ENCODE measurements around the gene HOXB4. TPM values are rescaled to one million over a fixed set of nuclear protein-coding genes. Genes with fewer than 3 reads are reported as not detected.

Gene HOXB4
- total RNA-seq, 1 experiment from 2014 or later: 27.9 TPM

DNA sequence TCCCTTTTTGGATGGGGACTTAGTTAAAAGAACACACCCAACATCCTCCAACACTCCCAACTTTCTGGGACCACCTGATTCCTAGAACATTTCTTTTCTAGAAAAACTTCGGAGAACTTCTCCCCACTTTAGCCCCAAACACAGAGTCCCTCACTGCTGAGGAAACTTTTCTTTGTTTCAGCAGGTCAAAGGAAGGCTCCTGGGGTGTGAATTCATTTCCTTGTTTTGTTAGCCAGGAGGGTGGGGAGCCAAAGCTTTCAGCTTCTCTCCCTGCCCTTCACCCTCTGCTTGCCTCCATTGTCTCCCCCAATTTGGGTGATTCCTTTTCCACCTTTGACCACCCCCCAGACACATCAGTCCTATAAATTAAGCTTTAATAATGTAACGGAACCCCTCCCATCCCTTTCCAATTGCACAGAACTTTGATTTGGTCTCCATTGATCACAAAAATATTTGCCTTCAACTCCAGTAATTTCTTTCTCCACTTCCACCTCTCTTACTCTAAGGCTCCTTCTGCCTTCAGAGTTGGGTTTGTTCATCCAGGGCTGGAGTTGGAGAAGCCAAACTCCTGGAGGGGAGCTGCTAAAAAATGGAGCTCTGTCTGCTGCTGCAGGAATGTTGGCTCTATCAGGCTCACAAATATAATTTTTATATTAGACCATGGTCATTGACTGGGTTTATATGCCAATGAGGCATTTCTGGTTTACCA is 10.3 kb downstream of the HOXB4 start:
- peak overlapping the region; percentile 16 to 99; a peak in 3 of 4 replicates for H3K4me3 ChIP-seq (ENCODE audit: low read depth in 2 of 2, low read length in 2 of 2)
- ATAC-seq (no peak), DNase-seq (ENCODE audit: low read depth, low spot score) (no peak)
- ChIA-PET POLR2A (interaction anchor here (0.6 to 1.1 kb wide), 3 partner anchors 15 to 27 kb away, joined by 3 to 8 read pairs (median 4); no protein-coding TSS in a partner anchor), CTCF (interaction anchor here (0.6 kb wide), 1 partner anchor 349 kb away, joined by 3 read pairs; no protein-coding TSS in a partner anchor)
- intact Hi-C loops (cut with micrococcal nuclease; ENCODE audit: unreplicated experiment): no loop called here
- H3K4me1 ChIP-seq (ENCODE audit: control insufficient read depth, insufficient read depth, low read length): peaks cover 95% of the 10 kb centered on the region
- peaks cover 7% of the 10 kb centered on the region; the same call in 1 of the 2 replicates for H3K36me3 ChIP-seq (ENCODE audit: control insufficient read depth, insufficient read depth, low read length)
- H3K27ac ChIP-seq (ENCODE audit: low read length): peak overlapping the region; percentile 97
- TSS peak; percentile 6 for BruUV-seq (replicated peaks)
- H3K27me3 ChIP-seq (ENCODE audit: control insufficient read depth, insufficient read depth, low read length): no peaks in the 10 kb centered on the region
- TF ChIP-seq TCF7L2 (IDR thresholded peaks at IDR 0.05; ENCODE audit: low read depth, low read length) (no peak), SIN3A (IDR thresholded peaks at IDR 0.05; ENCODE audit: borderline replicate concordance, insufficient read depth, low read depth, low read length) (no peak), POLR2AphosphoS5 (IDR thresholded peaks at IDR 0.05; ENCODE audit: low read depth, low read length) (no peak; the same call in 1 of the 2 replicates)
- TF ChIP-seq, protein P1, sequence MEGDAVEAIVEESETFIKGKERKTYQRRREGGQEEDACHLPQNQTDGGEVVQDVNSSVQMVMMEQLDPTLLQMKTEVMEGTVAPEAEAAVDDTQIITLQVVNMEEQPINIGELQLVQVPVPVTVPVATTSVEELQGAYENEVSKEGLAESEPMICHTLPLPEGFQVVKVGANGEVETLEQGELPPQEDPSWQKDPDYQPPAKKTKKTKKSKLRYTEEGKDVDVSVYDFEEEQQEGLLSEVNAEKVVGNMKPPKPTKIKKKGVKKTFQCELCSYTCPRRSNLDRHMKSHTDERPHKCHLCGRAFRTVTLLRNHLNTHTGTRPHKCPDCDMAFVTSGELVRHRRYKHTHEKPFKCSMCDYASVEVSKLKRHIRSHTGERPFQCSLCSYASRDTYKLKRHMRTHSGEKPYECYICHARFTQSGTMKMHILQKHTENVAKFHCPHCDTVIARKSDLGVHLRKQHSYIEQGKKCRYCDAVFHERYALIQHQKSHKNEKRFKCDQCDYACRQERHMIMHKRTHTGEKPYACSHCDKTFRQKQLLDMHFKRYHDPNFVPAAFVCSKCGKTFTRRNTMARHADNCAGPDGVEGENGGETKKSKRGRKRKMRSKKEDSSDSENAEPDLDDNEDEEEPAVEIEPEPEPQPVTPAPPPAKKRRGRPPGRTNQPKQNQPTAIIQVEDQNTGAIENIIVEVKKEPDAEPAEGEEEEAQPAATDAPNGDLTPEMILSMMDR (IDR thresholded peaks at IDR 0.05): no peak
- TF ChIP-seq, protein P2, sequence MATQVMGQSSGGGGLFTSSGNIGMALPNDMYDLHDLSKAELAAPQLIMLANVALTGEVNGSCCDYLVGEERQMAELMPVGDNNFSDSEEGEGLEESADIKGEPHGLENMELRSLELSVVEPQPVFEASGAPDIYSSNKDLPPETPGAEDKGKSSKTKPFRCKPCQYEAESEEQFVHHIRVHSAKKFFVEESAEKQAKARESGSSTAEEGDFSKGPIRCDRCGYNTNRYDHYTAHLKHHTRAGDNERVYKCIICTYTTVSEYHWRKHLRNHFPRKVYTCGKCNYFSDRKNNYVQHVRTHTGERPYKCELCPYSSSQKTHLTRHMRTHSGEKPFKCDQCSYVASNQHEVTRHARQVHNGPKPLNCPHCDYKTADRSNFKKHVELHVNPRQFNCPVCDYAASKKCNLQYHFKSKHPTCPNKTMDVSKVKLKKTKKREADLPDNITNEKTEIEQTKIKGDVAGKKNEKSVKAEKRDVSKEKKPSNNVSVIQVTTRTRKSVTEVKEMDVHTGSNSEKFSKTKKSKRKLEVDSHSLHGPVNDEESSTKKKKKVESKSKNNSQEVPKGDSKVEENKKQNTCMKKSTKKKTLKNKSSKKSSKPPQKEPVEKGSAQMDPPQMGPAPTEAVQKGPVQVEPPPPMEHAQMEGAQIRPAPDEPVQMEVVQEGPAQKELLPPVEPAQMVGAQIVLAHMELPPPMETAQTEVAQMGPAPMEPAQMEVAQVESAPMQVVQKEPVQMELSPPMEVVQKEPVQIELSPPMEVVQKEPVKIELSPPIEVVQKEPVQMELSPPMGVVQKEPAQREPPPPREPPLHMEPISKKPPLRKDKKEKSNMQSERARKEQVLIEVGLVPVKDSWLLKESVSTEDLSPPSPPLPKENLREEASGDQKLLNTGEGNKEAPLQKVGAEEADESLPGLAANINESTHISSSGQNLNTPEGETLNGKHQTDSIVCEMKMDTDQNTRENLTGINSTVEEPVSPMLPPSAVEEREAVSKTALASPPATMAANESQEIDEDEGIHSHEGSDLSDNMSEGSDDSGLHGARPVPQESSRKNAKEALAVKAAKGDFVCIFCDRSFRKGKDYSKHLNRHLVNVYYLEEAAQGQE (IDR thresholded peaks at IDR 0.05; ENCODE audit: insufficient read depth in 1 of 2, low read depth in 2 of 2, low read length in 1 of 2): no peak
- in situ Hi-C loops (cut with HindIII; ENCODE audit: low pct_unique_long_range_greater_than_20kb, low sequenced_read_pairs): no loop called here
- no peaks in the 10 kb centered on the region for H3K9me3 ChIP-seq (ENCODE audit: control insufficient read depth, insufficient read depth, low read depth, low read length)

DNA sequence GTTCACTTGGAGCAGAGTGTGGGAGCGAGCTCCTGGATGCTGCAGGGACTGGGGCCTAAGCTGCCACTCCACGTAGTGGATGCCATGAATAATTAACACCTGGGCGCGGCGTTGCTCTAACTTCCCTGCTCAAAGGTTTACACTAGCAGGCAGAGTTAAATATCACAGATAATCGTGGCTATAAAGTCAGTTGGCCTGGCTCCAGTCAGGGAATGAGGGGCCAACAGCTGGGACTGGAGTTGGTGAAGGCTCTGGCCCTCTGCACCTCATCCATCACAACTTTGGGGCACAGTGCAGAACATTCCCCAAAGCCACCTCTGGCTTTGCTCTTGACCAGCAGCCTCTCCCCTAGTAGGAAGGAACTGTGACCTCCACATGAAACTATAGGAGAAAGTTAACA is 10.9 kb downstream of the HOXB4 start:
- CTCF ChIA-PET: no interaction called here

More for the DNA sequence above, 10.9 kb downstream of the HOXB4 start:
- Histone ChIP-seq H3K4me3 (ENCODE audit: low read depth in 2 of 2, low read length in 2 of 2) (peak overlapping the region in 1 of 2 experiments; percentile 99; a peak in 2 of 4 replicates), H3K4me1 (ENCODE audit: control insufficient read depth, insufficient read depth, low read length) (peaks cover 95% of the 10 kb centered on the region), H3K36me3 (ENCODE audit: control insufficient read depth, insufficient read depth, low read length) (peaks cover 7% of the 10 kb centered on the region; the same call in 1 of the 2 replicates), H3K27me3 (ENCODE audit: control insufficient read depth, insufficient read depth, low read length) (no peaks in the 10 kb centered on the region), H3K27ac (ENCODE audit: low read length) (peak overlapping the region; percentile 97), H3K9me3 (ENCODE audit: control insufficient read depth, insufficient read depth, low read depth, low read length) (no peaks in the 10 kb centered on the region)
- no peak for ATAC-seq
- no peak for DNase-seq (ENCODE audit: low read depth, low spot score)
- POLR2A ChIA-PET: interaction anchor here (0.6 to 0.7 kb wide), 2 partner anchors 11 to 14 kb away, joined by 3 to 7 read pairs; no protein-coding TSS in a partner anchor
- intact Hi-C loops (cut with micrococcal nuclease; ENCODE audit: unreplicated experiment) (no loop called here), in situ Hi-C loops (cut with HindIII; ENCODE audit: low pct_unique_long_range_greater_than_20kb, low sequenced_read_pairs) (no loop called here)
- TF ChIP-seq SIN3A (IDR thresholded peaks at IDR 0.05; ENCODE audit: borderline replicate concordance, insufficient read depth, low read depth, low read length) (no peak), POLR2AphosphoS5 (IDR thresholded peaks at IDR 0.05; ENCODE audit: low read depth, low read length) (no peak), TCF7L2 (IDR thresholded peaks at IDR 0.05; ENCODE audit: low read depth, low read length) (no peak)
- TF ChIP-seq, protein P2 (IDR thresholded peaks at IDR 0.05; ENCODE audit: insufficient read depth in 1 of 2, low read depth in 2 of 2, low read length in 1 of 2): no peak
- TF ChIP-seq, protein P1 (IDR thresholded peaks at IDR 0.05): no peak
- BruUV-seq (replicated peaks): no TSS peak

Measured in Panc1 (cell line).